AG04449 (cell line): ENCODE data around the gene BRD7.

Experiments
- CTCF ChIA-PET: fragments of 350-600 bp; formaldehyde crosslinking; extraction: SDS; loops from one replicate; lab custom pipeline; 2021; ENCODE audit warnings: antibody characterized with exemption; lab: Yijun Ruan, JAX
- POLR2A ChIA-PET: fragments of 400-600, 350-600 bp; formaldehyde crosslinking; extraction: SDS; loops from one replicate; lab custom pipeline; 2020; ENCODE audit warnings: antibody characterized with exemption, inconsistent platforms; lab: Yijun Ruan, JAX
- DNase-seq: peaks from one replicate; pipeline ENCODE4 v3.0.0-alpha.2; 2010; ENCODE audit warnings: low read depth, low spot score
- H3K4me3 ChIP-seq: 2 replicates; pipeline ENCODE4 v1.5.1; 2011; ENCODE audit warnings: low read depth, mild to moderate bottlenecking, control low read depth, low read length
- CTCF ChIP-seq: IDR thresholded peaks from one replicate; pipeline ENCODE4 v1.5.1; 2011; ENCODE audit warnings: mild to moderate bottlenecking, moderate library complexity, low read length, control low read depth, inconsistent platforms; ENCODE audit not compliant: insufficient read depth; ENCODE audit errors: missing control alignments

BRD7 gene

GRCh38 chr16:50311134-50311528 lies 57.7 kb downstream of the BRD7 start:
- ChIA-PET POLR2A (no interaction called here), CTCF (interaction anchor here (1.4 kb wide), 1 partner anchor 286 kb away, joined by 3 read pairs; the partner anchor contains the start of gene CNEP1R1)
- DNase-seq, result no peak
- no peak overlapping the region for H3K4me3 ChIP-seq
- no peak for TF ChIP-seq CTCF

GRCh38 chr16:50310308-50311133 lies 58.3 kb downstream of the BRD7 start:
- ChIA-PET POLR2A (no interaction called here), CTCF (interaction anchor here (0.7 to 1.7 kb wide), 3 partner anchors 16 to 286 kb away, joined by 3 to 8 read pairs (median 3); partner anchors contain the start of gene CNEP1R1)
- no peak for DNase-seq
- no peak for TF ChIP-seq CTCF
- H3K4me3 ChIP-seq, result no peak overlapping the region

GRCh38 chr16:50309527-50310307 lies 59.1 kb downstream of the BRD7 start:
- no peak for DNase-seq
- H3K4me3 ChIP-seq, result no peak overlapping the region
- TF ChIP-seq CTCF, result no peak
- POLR2A ChIA-PET, result no interaction called here
- CTCF ChIA-PET, result interaction anchor here (0.7 to 1.7 kb wide), 4 partner anchors 12 to 285 kb away, joined by 3 to 8 read pairs (median 4); partner anchors contain the start of gene CNEP1R1

- ChIA-PET CTCF (interaction anchor here (0.9 to 1.7 kb wide), 3 partner anchors 13 to 284 kb away, joined by 3 to 8 read pairs (median 5); partner anchors contain the start of gene CNEP1R1), POLR2A (no interaction called here)
- no peak for TF ChIP-seq CTCF
- DNase-seq, result no peak
- no peak overlapping the region for H3K4me3 ChIP-seq
Observed at GRCh38 chr16:50309156-50309526, 59.6 kb downstream of the BRD7 start.

GRCh38 chr16:50308237-50308965 lies 60.4 kb downstream of the BRD7 start:
- H3K4me3 ChIP-seq, result no peak overlapping the region
- ChIA-PET CTCF (interaction anchor here (0.8 to 1.2 kb wide), 4 partner anchors 13 to 285 kb away, joined by 3 to 5 read pairs (median 4); partner anchors contain the start of gene CNEP1R1), POLR2A (no interaction called here)
- TF ChIP-seq CTCF, result no peak
- DNase-seq, result no peak
